Pancreas (tissue), 10 donors: ENCODE results near the gene TUBB4B. TPM values are rescaled to one million over a fixed set of nuclear protein-coding genes. Genes with fewer than 3 reads are reported as not detected.

Experiments
- ATAC-seq, 4 donors: fragments of 200-7000 bp; cut with Tn5 transposase; one replicate each; pipeline versions ENCODE4 v1.8.0 to v1.9.1; 2020; ENCODE audit warnings: mild to moderate bottlenecking in 4 of 4, moderate library complexity in 4 of 4
- DNase-seq, 6 donors: peaks; one replicate each; pipeline ENCODE4 v3.0.0-alpha.2; 2020
- FAIRE-seq: peaks from 2 replicates; lab custom pipeline; 2012; peaks lifted over from hg19 to GRCh38; lab: Jason Lieb, UNC
- H3K27ac ChIP-seq, 4 donors: fragments of 200-600 bp; sonication (generic); 1 replicate in 3 of 4; 2 replicates in 1 of 4; pipeline versions ENCODE4 v1.5.0 to v1.8.0; 2020
- H3K27me3 ChIP-seq, 4 donors: fragments of 200-600 bp; one replicate each; pipeline ENCODE4 v1.8.0; 2021
- H3K36me3 ChIP-seq, 3 donors: fragments of 200-600 bp; sonication (generic) in 1 of 3; one replicate each; pipeline versions ENCODE4 v1.5.0 to v1.8.0; 2020 to 2021
- H3K4me1 ChIP-seq, 3 donors: fragments of 200-600 bp; one replicate each; pipeline ENCODE4 v1.8.0; 2021
- H3K4me3 ChIP-seq, 4 donors: fragments of 200-600 bp; sonication (generic) in 2 of 4; one replicate each; pipeline versions ENCODE4 v1.5.0 to v1.8.0; 2020 to 2021
- H3K9me3 ChIP-seq, 4 donors: fragments of 200-600 bp; one replicate each; pipeline ENCODE4 v1.8.0; 2021
- WGBS, 2 donors: extraction: QIAGEN DNeasy Blood & Tissue Kit; methylation state at CpG; one replicate each; pipeline ENCODE4 v1.1.7; 2013; 5-methylcytosine and 5-hydroxymethylcytosine counted together
- intact Hi-C, 3 donors: fragments of 100-400 bp; cut with DNase I; formaldehyde crosslinking; loops; one replicate each; pipeline versions ENCODE4 v1.11.1 to v1.14.2; 2022
- polyA plus RNA-seq, 2 donors: library from polyadenylated mRNA; stranded (reverse); fragments of 200-250 nt; gene quantifications; one replicate each; pipeline ENCODE4 v1.2.3, GENCODE V29; 2013
- total RNA-seq, 6 donors: library from RNA; stranded (reverse); fragmentation: NEBNext Ultra II Directional in 4 of 6; extraction: Animal tissue kit (Norgen Biotek cat#: 25700) in 4 of 6; gene quantifications; one replicate each; pipeline versions ENCODE4 v1.2.1 to v1.2.4, GENCODE V29; 2021 to 2023
- TF ChIP-seq, protein P1 (sequence below), 4 donors: fragments of 200-600 bp; sonication (generic) in 3 of 4; IDR thresholded peaks; one replicate each; pipeline versions ENCODE4 v1.5.0 to v1.8.0; 2021; ENCODE audit warnings: antibody characterized with exemption in 4 of 4
- donor health status: healthy with polysubstance abuse.
- donor health status: DM: no; HTN: no; CAD: no; lungs with moderate emphysema.
- donor health status: DM: no; HTN: no; CAD: no.
- donor health status: control.
- donor health status: control.
- donor health status: Bipolar disorder and iron deficiency.
- donor health status: DM: yes; HTN: yes; CAD: no.
- donor health status: DM: no; HTN: no; CAD: no.
- donor health status: DM: no; HTN: no; CAD: no.
- donor health status: DM: yes; HTN: yes; CAD: no.

The TUBB4B gene
- total and polyA plus RNA-seq, 8 donors, result 40.9 to 143 (median 72.8) TPM

DNA sequence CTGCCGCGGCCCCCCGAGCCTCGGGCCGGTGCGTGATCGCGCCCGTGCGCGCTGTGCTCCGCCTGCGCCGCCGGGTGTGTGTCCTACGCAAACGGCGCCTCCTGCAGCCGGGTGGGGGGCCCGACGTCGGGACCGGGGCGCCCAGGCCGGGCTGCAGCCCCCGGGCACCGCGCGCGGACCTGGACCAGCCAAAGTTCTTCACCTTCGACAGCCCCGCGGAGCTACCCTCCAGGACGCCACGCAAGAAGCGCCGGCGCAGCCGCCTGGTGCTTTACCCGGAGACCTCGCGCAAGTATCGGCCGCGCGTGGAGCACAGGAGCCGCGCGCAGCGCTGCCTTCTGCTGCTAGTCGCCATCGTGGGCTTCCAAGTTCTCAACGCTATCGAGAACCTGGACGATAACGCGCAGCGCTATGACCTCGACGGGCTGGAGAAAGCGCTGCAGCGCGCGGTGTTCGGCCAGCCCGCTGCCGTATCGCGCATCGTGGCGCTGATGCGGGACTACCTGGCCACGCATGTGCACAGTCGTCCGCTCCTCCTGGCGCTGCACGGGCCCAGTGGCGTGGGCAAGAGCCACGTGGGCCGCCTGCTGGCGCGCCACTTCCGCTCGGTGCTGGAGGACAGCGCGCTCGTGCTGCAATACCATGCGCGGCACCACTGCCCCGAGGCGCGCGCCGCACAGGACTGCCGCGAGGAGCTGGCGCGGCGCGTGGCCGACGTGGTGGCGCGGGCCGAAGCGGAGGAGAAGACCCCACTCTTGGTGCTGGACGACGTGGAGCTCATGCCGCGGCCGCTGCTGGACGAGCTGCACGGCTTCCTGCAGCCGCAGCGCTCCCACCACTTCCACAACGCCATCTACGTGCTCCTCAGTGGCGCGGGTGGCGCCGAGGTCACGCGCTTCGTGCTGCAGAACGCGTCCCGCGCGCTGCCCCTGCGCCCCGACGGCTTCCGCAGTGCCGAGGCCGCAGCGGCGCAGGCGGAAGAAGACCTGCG lies 37.9 kb downstream of the TUBB4B start:
- H3K27me3 ChIP-seq, result no peaks in the 10 kb centered on the region
- TF ChIP-seq, protein P1, sequence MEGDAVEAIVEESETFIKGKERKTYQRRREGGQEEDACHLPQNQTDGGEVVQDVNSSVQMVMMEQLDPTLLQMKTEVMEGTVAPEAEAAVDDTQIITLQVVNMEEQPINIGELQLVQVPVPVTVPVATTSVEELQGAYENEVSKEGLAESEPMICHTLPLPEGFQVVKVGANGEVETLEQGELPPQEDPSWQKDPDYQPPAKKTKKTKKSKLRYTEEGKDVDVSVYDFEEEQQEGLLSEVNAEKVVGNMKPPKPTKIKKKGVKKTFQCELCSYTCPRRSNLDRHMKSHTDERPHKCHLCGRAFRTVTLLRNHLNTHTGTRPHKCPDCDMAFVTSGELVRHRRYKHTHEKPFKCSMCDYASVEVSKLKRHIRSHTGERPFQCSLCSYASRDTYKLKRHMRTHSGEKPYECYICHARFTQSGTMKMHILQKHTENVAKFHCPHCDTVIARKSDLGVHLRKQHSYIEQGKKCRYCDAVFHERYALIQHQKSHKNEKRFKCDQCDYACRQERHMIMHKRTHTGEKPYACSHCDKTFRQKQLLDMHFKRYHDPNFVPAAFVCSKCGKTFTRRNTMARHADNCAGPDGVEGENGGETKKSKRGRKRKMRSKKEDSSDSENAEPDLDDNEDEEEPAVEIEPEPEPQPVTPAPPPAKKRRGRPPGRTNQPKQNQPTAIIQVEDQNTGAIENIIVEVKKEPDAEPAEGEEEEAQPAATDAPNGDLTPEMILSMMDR (IDR thresholded peaks at IDR 0.05), result no peak
- peak overlapping the region in 1 of 4 donors; percentile 91 for H3K27ac ChIP-seq
- peak overlapping the region in 2 of 4 donors; percentile 34 to 45 for H3K4me3 ChIP-seq
- 82 to 90% methylated on average over 130 to 139 of the region's 139 CpGs for WGBS, 2 donors
- H3K36me3 ChIP-seq, result no peaks in the 10 kb centered on the region
- no peak for ATAC-seq
- no peaks in the 10 kb centered on the region for H3K9me3 ChIP-seq
- no peak for FAIRE-seq
- DNase-seq, result no peak
- H3K4me1 ChIP-seq, result peaks cover 0 to 10% (median 8%) of the 10 kb centered on the region in 3 donors
- intact Hi-C loops, result loop anchor here in 1 of 3 donors (10.0 kb wide), 1 partner anchor 246 kb away; no protein-coding TSS in a partner anchor

DNA sequence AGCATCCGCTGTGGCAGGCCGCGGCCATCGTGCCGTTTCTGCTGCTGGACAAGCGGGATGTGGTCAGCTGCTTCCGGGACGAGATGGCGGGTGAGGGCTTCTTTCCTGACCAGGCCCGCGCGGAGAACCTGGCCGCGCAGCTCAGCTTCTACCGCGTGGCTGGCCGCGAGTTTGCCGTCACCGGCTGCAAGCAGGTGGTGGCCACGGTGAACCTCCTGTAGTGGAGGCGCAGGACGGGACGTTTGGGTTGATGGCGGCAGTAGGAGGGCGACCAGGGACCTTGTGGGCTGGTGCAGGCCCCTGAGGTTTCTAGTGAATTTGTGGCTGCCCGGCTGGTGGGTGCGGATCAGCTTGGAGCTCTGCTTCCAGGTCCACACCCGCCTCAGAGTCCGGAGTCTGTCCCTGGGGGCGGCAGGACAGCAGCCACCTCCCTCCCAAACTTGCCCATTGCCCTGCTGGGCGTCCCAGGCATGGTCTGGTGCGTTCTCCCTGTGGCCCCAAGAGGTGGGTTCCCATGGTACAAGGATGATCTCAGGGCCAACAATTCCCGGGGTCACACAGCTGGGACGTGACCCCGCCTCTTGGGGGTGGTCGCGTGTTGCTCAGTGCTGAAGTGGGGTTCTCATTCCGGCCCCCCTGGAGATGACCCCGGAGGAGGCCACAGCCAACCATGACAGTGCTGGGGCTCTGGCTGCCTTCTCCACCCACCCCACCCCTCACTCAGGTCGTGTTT lies 38.8 kb downstream of the TUBB4B start:
- H3K9me3 ChIP-seq, result no peaks in the 10 kb centered on the region
- no peak for FAIRE-seq
- intact Hi-C loops, result loop anchor here in 2 of 3 donors (5.0 to 10.0 kb wide), 3 partner anchors 127 to 245 kb away; no protein-coding TSS in a partner anchor
- DNase-seq, result no peak
- 84 to 93% methylated on average over 41 of the region's 41 CpGs for WGBS, 2 donors
- no peak overlapping the region for H3K4me3 ChIP-seq
- TF ChIP-seq, protein P1 (IDR thresholded peaks at IDR 0.05), result no peak
- no peak overlapping the region for H3K27ac ChIP-seq
- H3K4me1 ChIP-seq, result peaks cover 0 to 8% (median 7%) of the 10 kb centered on the region in 3 donors
- no peak for ATAC-seq
- H3K36me3 ChIP-seq, result no peaks in the 10 kb centered on the region
- no peaks in the 10 kb centered on the region for H3K27me3 ChIP-seq

DNA sequence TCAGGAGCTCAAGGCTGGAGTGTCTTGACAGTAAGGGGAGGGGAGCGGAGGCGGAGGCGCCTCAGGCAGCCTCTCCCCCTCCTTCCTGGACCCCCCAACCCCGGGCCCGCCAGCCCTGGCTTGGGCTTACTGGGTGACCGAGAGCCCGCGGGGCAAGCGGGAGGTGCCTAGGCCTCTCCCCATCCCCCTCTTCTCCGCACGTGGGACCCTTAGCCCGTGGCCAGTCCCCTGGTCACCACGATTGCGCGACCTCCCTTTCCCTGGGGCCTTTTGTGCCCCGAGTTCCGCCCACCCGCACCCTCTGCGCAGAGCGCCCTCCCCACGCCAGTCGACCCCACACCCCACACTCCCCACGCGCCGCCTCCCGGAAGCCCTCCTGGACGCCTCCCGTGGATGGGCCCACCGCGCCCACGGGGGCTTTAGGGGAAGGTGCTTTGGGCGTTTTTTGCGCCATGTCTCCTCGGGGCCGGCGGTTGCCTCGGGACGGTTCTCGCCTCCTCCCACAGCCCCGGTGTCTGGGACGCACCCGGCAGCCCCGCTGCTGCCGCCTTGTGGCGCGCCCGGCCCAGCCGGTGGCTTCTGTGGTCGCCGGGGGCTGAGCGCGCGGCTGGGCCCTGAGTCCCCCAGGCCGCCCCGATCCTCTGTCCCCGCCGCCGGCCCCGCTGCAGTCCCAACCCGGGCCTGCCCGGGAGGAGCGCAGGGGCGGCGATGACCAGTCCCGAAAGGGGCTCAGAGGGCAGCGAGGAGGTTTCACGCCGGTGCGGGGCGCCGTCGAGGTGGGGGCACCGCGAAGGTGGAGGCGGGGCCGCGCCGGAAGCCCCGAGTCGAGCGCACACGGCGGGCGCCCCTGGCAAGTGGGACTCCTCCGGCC lies 39.6 kb downstream of the TUBB4B start:
- WGBS, 2 donors, result 56 to 75% methylated on average over 85 of the region's 85 CpGs
- intact Hi-C loops, result loop anchor here in 2 of 3 donors (5.0 kb wide), 2 partner anchors 127 to 132 kb away; no protein-coding TSS in a partner anchor
- no peak for FAIRE-seq
- Histone ChIP-seq H3K4me1 (peaks cover 0 to 8% (median 7%) of the 10 kb centered on the region in 3 donors), H3K27me3 (no peaks in the 10 kb centered on the region), H3K4me3 (no peak overlapping the region), H3K9me3 (no peaks in the 10 kb centered on the region), H3K36me3 (no peaks in the 10 kb centered on the region), H3K27ac (no peak overlapping the region)
- DNase-seq, result peak in 2 of 6 donors; percentile 38 to 67
- TF ChIP-seq, protein P1 (IDR thresholded peaks at IDR 0.05), result peak in 1 of 4 donors; percentile 10
- ATAC-seq, result peak in 1 of 4 donors; percentile 32

DNA sequence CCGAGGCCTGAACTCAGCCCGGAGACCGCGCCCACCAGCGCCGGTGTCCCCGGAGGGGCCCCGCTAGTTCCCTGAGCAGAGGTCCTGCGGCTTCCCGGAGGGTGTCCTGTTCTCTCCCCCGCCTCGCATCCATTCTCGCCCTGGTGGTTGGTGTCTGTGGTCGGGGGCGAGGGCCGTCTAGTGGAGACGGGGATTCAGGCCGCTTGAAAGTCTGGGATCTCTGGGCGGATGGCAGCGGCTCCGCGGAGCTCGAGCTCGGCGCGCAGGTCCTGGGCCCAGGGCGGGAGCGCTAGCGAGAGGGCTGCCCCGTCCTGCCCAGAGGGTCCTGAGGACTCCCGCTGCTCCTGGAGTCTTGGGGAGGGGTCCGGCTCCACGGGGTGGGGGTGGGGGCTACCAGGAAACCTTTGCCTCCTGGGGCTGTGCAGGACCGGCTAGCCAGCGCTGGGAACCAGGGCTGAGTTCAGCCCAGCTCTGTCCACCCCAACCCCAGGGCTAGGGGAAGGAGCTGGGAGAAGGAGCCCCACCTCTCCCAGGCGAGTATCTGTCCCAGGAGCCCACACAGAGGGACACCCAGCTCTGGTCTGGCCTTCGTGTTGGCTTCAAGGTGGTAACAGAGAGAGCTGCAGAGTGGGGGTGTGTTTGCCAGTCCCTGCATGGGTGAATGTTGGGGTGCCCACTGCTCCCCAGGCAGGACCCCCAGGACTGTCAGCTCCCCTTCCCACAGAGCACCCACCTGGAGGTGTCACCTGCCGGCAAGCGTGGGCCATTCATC lies 40.4 kb downstream of the TUBB4B start:
- no peak for ATAC-seq
- no peak overlapping the region for H3K4me3 ChIP-seq
- TF ChIP-seq, protein P1 (IDR thresholded peaks at IDR 0.05), result no peak

More for the DNA sequence above, 40.4 kb downstream of the TUBB4B start:
- H3K27ac ChIP-seq, result no peak overlapping the region
- intact Hi-C loops, result loop anchor here in 2 of 3 donors (5.0 kb wide), 2 partner anchors 126 to 131 kb away; no protein-coding TSS in a partner anchor
- peak in 1 of 6 donors; percentile 42 for DNase-seq
- H3K36me3 ChIP-seq, result no peaks in the 10 kb centered on the region
- FAIRE-seq, result no peak
- WGBS, 2 donors, result 76 to 86% methylated on average over 39 of the region's 39 CpGs
- H3K9me3 ChIP-seq, result no peaks in the 10 kb centered on the region
- H3K4me1 ChIP-seq, result peaks cover 0 to 4% (median 3%) of the 10 kb centered on the region in 3 donors
- H3K27me3 ChIP-seq, result no peaks in the 10 kb centered on the region
